MM.1S (cell line): Measurements from ENCODE around the gene STK32C.

Experiments used
- EZH2 ChIP-seq: fragments of 300-600 bp; sonication (generic); optimal IDR thresholded peaks from 2 replicates; pipeline ENCODE3; 2017; ENCODE audit warnings: low read depth, mild to moderate bottlenecking, antibody characterized with exemption, low read length, mixed read lengths
- TF ChIP-seq, protein P1 (sequence below): fragments of 300-600 bp; sonication (generic); IDR thresholded peaks from 2 replicates; pipeline ENCODE4 v1.5.1; 2016; ENCODE audit warnings: antibody characterized with exemption, low read length, mixed read lengths

DNA sequence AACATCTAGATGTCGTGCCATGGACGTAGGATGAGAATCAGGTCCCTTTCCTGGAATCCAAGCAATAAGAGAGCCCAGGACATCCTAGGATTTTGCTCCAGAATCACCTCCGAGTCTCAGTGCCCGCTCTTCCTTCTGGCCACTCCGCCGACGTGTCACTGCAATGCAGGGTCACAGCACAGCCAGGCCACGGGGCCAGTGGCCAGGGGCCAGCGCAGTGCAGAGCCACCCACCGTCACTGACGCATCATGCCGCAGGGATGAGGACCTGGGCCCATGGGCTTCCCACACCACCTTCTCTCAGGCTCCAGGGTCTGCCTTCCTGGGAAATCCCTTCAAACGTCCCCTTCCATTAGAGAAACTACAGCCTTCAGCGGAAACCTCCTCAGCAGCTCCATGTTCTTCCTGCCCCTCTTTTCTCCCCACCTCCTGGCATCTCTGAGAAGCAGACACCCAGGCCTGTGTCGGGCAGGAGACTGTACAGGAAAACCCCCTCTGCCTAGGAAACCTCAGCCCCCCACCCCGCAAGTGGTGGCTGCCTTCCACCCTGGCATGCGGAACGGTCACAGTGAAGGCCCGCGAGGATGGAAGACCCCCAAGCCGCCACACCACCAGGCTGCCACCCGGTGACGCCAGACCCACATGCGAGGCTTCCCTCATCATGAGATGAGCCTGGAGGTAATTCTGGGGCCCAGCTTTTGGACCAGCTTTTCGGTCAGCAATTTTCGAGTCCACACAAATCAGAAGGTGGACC is 32.1 kb downstream of the STK32C start:
- TF ChIP-seq, protein P1, sequence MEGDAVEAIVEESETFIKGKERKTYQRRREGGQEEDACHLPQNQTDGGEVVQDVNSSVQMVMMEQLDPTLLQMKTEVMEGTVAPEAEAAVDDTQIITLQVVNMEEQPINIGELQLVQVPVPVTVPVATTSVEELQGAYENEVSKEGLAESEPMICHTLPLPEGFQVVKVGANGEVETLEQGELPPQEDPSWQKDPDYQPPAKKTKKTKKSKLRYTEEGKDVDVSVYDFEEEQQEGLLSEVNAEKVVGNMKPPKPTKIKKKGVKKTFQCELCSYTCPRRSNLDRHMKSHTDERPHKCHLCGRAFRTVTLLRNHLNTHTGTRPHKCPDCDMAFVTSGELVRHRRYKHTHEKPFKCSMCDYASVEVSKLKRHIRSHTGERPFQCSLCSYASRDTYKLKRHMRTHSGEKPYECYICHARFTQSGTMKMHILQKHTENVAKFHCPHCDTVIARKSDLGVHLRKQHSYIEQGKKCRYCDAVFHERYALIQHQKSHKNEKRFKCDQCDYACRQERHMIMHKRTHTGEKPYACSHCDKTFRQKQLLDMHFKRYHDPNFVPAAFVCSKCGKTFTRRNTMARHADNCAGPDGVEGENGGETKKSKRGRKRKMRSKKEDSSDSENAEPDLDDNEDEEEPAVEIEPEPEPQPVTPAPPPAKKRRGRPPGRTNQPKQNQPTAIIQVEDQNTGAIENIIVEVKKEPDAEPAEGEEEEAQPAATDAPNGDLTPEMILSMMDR, result no peak
- TF ChIP-seq EZH2, result no peak
